ENCODE results near the gene INCA1.

GRCh38 chr17:4986951-4987766 is 10.2 kb downstream of the INCA1 start, which contains the start of gene CAMTA2:
- TF ChIP-seq, protein P1, sequence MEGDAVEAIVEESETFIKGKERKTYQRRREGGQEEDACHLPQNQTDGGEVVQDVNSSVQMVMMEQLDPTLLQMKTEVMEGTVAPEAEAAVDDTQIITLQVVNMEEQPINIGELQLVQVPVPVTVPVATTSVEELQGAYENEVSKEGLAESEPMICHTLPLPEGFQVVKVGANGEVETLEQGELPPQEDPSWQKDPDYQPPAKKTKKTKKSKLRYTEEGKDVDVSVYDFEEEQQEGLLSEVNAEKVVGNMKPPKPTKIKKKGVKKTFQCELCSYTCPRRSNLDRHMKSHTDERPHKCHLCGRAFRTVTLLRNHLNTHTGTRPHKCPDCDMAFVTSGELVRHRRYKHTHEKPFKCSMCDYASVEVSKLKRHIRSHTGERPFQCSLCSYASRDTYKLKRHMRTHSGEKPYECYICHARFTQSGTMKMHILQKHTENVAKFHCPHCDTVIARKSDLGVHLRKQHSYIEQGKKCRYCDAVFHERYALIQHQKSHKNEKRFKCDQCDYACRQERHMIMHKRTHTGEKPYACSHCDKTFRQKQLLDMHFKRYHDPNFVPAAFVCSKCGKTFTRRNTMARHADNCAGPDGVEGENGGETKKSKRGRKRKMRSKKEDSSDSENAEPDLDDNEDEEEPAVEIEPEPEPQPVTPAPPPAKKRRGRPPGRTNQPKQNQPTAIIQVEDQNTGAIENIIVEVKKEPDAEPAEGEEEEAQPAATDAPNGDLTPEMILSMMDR (IDR thresholded peaks at IDR 0.05), result peak; percentile 58 to 87 (median 80)
- TF ChIP-seq POLR2A (IDR thresholded peaks at IDR 0.05), result peak; percentile 70 to 81
